Pons (tissue), 1 donor: ENCODE data around the gene MUCL1.
"Not testable (repeated sequence)": the region's sequence is repeated elsewhere in the genome, so short reads cannot be mapped to it uniquely, and the experiment has no call there.

Experiments
- DNase-seq: peaks from one replicate; pipeline ENCODE4 v3.0.0-alpha.2; 2016; ENCODE audit warnings: low spot score

The MUCL1 gene, protein sequence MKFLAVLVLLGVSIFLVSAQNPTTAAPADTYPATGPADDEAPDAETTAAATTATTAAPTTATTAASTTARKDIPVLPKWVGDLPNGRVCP

GRCh38 chr12:54853933-54854538, at the start of gene MUCL1:
Gene MUCL1 (plus strand): TSS chr12:54854516. CDS start chr12:54854583, 67 bp downstream.
- DNase-seq: peak; percentile 57

DNA sequence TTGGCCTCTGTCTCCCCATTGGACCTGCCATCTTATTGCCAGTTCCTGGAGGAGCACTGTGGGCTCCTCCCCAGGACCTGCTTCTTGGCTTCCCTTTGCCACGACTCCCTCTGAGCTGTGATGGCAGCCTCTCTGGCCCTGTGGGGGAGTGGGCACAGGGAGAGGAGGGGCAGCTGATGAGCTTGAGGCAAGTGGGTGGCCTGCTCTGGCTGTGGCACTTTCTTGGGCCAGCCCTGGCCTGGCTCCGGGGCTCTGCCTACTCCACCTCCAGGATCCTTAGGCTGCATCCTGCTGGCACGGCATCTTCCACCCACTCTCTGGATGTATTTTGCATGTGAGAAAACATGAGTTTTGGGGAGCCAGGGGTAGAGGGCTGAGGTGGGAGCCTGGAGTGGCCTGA, 32.6 kb upstream of the MUCL1 start:
- no peak for DNase-seq

GRCh38 chr12:54824402-54824801, 29.9 kb upstream of the MUCL1 start:
- no peak for DNase-seq

DNA sequence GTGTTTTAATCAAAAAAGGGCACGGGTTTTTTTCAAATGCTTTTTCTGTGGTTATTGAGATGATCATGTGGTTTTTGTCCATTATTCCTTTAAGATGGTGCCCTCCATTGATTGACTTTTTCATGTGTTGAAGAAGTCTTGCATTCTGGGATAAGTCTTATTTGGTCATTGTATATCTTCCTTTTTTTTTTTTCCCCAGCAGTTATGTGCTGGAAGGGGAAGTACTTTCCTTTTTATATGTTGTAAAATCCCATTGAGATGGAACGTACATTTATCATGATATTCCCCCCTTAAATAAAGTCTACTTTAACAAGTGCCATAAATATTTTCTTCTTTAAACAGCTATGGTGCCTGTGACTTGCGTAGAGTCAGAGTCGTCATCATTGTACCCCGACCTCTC, 24.8 kb upstream of the MUCL1 start:
- no peak for DNase-seq

DNA sequence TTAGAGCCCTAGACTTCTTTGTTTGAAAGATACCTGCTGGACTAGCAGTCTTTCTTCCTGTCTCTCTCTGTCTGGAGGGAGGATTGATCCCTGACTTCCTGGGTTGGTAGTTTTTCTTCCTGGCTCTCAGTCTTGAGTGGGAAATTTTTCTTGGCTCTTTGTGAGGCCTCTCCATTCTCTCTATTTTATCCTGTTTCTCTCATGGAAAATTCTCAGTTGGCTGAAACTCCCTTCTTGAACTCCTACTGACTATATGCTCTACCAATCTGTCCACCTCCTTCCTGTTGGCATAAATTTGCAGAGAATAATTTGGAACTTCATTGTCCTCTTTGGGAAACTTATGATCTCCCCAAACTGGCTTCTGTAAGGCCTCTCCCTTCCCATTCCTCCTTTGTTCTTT, 24.1 kb upstream of the MUCL1 start:
- DNase-seq: no peak

DNA sequence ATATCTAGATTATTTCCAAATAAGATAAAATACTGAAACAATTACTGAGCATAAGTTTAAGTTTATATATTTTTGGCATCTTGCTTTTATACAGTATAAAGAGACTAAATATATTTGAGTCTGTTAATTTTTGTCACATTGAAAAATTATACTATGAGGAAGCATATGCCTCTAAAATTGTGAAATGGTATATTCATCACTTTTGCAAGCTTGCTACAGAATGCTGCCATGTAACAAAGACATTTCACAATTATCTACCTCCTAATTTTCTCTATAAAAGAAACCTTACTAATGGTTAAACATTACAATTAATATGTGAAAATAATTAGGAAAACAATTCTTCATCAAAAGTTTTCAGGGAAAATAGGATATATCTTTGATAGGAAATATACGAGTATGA, 22.7 kb upstream of the MUCL1 start:
- no peak for DNase-seq

DNA sequence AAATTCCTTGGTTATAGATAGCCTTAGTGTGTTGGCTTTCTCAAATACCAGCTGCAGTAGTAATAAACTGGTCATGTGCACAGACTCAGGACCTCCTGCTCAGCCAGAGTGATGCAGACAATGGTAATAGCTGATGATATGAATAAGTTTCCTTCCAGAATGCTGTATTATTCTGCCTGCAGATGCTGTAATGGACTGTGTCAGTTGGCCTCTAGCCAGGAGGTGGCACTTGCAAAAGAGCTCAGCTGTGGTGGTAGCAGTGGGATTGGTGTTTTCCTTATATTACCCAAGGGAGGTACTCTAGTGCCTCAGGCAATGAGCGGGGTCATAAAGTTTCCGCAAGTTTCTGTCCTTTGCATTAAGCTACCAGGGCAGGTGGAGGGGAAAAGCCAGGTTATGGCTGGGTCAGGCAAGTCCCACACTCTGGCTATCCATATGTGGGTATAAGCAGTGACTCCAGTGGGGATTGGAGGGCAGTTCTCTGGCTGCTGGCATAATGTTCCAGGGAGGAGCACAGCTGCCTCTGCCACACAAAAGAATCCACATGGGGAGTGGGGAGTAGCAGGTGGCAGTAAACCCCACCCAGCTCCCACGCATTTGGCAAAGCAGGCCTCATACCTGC, 14.0 kb upstream of the MUCL1 start:
- DNase-seq: no peak

GRCh38 chr12:54857406-54857805, 3.1 kb downstream of the MUCL1 start:
- no peak for DNase-seq

DNA sequence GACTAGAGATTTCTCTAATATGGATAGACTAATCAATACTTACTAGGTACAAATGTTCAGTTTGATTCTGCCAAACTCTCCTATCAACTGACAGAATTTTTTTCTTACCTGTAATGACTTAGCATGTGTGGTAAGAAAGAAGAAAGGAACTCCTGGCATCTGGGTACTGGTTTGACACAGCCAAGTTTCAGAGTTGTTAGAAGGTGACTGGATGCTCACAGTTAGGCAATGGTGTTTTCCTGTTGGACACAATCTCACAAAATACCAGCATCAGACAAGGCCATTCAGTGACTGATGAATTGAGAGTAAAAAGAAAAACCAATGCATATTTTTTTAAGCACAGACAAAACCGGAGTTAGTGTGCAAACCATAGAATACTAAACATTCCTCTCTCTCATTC, 4.2 kb downstream of the MUCL1 start:
- no peak for DNase-seq

DNA sequence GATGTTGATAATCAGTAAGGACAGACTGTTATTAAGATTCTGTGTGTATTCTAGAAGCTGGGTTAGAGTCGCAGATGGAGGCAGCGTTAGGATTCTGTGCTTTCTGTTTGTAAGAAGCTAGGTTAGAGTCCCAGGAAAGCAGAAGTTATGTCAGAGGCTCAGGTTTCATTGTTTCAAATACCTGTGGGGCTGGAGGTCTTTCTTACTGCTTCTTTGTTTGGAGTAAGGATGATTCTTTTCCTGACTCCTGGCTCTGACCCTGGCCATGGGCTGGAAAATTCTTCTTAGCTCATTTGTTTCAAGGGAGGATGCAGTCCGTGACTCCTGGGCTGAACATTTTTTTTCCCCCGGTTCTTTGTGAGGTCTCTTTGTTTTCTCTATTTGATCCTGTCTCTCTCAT, 5.2 kb downstream of the MUCL1 start:
- no peak for DNase-seq

DNA sequence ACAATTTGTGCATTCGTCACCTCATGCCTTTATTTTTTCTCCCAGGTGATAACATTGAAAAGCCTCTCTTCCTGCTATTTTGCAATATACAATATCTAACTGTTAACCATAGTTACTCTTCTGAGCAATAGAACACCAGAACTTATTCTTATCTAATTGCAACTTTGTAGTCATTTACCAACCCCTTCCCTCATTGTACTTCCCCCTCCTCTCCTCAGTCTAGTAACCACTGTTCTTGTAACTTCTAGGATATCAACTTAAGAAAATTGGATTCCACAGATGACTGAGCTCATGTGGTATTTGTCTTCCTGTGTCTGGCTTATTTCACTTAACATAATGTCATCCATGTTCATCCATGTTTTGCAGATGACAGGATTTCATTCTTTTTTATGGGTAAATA, 7.6 kb downstream of the MUCL1 start:
- no peak for DNase-seq

DNA sequence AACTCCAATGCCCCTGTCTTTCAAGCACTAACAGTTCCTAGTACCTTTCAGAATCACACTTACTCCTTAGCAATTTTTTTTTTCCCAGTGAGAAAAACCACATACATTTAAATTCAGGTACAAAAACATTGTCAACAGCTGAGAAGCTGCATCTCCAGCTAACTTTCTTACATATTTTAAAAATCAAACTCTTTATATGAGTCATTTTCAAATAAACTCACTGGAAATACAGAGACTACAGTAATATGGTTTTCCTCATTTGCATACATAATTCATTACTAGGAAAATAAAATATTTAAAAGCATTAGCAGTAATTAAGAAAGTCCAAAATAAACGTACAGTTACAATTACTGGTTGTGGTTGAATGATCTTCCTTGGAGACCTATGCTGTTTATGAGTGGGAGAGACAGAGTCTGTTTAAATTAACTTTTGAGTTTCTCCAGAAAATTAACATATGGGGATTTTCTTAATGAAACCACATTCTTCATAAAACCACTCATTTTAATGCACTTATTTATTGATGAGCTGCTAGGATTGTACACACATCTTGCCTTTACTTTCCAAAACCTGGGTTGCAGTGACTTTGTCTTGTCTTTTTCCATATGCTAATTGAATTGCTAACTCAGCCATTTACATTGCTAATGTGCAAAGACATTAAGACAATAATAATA, 9.8 kb downstream of the MUCL1 start:
- no peak for DNase-seq

DNA sequence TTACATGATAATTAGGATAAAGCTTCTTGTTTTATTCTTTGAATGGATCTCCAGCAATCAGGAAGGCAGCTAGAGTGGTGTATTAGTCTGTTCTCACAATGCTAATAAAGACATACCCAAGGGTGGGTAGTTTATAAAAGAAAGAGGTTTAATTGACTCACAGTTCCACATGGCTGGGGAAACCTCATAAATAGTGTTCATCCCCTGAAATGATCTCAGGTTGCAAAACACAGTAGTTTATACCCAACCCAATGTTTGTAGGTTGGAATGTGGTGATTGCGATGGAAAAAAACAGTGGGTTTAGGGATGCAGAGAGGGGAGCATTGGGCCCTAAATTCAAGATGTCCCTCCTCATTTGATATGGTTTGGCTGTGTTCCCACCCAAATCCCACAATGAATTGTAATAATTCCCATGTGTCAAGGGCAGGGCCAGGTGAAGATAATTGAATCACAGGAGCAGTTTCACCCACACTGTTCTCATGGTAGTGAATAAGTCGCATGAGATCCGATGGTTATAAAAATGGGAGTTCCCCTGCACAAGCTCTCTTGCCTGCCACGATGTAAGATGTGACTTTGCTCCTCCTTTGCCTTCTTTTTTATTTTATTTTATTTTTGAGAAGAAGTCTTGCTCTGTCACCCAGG, 11.5 kb downstream of the MUCL1 start:
- no peak for DNase-seq

GRCh38 chr12:54868690-54869089, 14.4 kb downstream of the MUCL1 start:
- DNase-seq: no peak

DNA sequence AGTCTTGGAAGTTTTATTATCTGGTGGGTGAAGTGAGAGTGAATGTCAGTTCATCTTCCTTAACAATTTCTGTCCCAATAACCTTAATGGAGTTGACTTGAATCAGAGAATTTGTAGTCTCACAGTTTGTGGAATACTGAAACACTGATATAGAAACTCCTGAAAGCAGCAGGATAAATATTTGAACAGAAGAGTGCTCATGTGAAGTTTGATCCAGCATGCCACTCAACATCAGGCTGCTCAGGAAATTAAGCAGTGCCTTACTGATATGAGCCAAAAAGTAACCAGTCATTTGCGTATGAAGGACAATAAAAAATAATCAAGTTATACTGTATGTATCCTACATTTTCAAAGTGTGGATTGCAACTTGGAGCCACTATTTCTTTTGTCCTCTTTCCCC, 15.7 kb downstream of the MUCL1 start:
- no peak for DNase-seq

- DNase-seq: no peak
Measured at GRCh38 chr12:54870617-54871016, 16.3 kb downstream of the MUCL1 start.

- DNase-seq: no peak
Measured at GRCh38 chr12:54879150-54879549, 24.8 kb downstream of the MUCL1 start.

DNA sequence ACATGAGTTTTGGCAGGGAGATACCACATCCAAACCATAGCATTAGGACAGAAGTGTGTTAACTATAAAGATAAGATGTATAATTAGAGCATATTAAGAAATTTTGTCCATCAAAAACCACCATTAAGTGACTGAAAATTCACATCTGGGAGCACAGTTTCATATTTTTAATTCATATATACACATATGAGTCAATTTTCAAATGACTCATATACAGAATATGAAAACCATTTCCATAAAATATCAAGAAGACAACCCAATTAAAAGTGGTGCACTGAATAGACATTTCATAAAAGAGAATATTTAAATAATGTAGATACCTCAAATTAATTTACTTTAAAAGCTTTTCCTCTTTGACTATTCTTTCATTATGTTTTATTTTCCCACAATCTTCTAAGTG, 25.3 kb downstream of the MUCL1 start:
- DNase-seq: no peak

GRCh38 chr12:54882079-54882478, 27.8 kb downstream of the MUCL1 start:
- DNase-seq: no peak

DNA sequence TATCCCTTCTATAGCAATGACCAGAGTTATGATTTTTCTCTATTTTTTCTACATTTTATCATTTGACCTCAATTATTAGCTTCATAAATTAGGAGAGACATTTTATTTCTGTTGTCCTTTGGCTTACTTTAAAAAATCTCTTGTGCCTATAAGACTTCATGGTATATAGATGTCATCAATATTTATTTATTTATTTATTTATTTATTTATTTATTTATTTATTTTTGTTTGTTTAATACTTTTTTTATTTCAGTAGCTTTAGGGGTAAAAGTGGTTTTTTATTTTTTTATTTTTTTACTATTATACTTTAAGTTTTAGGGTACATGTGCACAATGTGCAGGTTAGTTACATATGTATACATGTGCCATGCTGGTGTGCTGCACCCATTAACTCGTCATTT, 28.3 kb downstream of the MUCL1 start:
- DNase-seq: not testable (repeated sequence)

DNA sequence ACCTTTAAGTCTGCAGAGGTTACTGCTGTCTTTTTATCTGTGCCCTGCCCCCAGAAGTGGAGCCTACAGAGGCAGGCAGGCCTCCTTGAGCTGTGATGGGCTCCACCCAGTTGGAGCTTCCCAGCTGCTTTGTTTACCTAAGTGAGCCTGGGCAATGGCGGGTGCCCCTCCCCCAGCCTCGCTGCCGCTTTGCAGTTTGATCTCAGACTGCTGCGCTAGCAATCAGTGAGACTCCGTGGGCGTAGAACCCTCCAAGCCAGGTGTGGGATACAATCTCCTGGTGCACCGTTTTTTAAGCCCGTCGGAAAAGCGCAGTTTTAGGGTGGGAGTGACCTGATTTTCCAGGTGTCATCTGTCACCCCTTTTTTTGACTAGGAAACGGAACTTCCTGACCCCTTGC, 34.1 kb downstream of the MUCL1 start:
- not testable (repeated sequence) for DNase-seq

GRCh38 chr12:54890339-54890738, 36.0 kb downstream of the MUCL1 start:
- DNase-seq: peak; percentile 3
